Activated T-helper 1 cell treated with anti-CD3 and anti-CD28 coated beads, Interleukin-12 subunit alpha, Interleukin-12 subunit beta, Interleukin-2, Interleukin-4 antibody, amounts not matched to agents 30 ng/mL and 10 ng/mL and 1 ng/mL, durations not matched to agents 14 hours and 24 hours and 36 hours (primary cell): Measurements from ENCODE around the gene RHOB. TPM values are rescaled to one million over a fixed set of nuclear protein-coding genes. Genes with fewer than 3 reads are reported as not detected.
A peak's percentile ranks its signal among the peaks of the same experiment; 100 is the strongest.

ENCODE experiments used
- DNase-seq: peaks from one replicate; pipeline ENCODE4 v3.0.0; 2021; ENCODE audit warnings: low spot score
- H3K27ac Mint-ChIP-seq: one replicate; pipeline ENCODE4 v1.8.0; 2021; ENCODE audit warnings: mild to moderate bottlenecking, mixed read lengths
- H3K27me3 Mint-ChIP-seq: one replicate; pipeline ENCODE4 v1.8.0; 2022; ENCODE audit warnings: mild to moderate bottlenecking, moderate library complexity, mixed read lengths; ENCODE audit not compliant: insufficient read depth
- H3K36me3 Mint-ChIP-seq: one replicate; pipeline ENCODE4 v1.8.0; 2021; ENCODE audit warnings: low read depth, mixed read lengths
- H3K4me1 Mint-ChIP-seq: one replicate; pipeline ENCODE4 v1.8.0; 2021; ENCODE audit warnings: low read depth, mixed read lengths
- H3K4me3 Mint-ChIP-seq: one replicate; pipeline ENCODE4 v1.8.0; 2021; ENCODE audit warnings: mild to moderate bottlenecking, moderate library complexity, mixed read lengths
- H3K9me3 Mint-ChIP-seq: one replicate; pipeline ENCODE4 v1.8.0; 2021; ENCODE audit warnings: mixed read lengths
- intact Hi-C: fragments of 100-400 bp; cut with micrococcal nuclease; formaldehyde crosslinking; loops from one replicate; pipeline ENCODE4 v1.15.1; 2024
- total RNA-seq: library from RNA; stranded (reverse); gene quantifications from 2 replicates; pipeline ENCODE4 v1.2.3, GENCODE V29; 2022

The RHOB gene
- total RNA-seq, 1 donor from 2014 or later = 29.6 TPM

DNA sequence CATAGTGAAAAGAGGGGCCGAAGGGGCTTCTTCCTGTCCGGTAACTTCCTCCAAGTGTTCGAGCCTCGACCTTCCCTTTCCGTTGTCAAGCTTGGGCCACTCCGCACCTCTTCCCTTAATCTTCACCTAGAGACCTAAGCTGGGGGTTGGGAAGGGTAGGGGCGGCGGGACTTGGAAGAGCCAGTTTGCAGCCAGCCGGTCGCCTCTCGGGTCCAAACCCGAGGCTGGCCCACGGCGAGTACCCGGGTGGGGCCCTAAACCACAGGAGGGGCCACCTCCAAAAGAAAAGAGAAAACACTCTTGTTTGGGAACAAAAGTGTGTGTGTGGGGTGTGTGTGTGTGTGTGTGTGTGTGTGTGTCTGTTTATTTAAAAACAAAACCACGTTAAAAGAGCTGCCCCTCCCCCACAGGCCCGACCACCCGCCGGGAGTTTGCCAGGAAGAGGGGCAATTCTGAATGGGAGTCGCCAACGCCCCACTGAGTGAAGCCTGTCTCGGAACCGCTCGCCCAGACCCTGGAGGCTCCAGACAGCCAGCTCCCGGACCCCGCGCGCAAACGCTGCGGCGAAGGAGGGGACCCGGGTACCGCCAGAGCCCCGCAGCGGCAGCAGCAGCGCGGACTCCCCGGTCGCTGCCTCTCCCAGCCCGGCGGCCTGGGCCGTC lies 488 bp upstream of the RHOB start:
- Mint-ChIP-seq H3K27ac (no peak overlapping the region), H3K4me3 (peak overlapping the region; percentile 76), H3K36me3 (peaks cover 2% of the 10 kb centered on the region), H3K27me3 (peaks cover 62% of the 10 kb centered on the region), H3K4me1 (peaks cover 12% of the 10 kb centered on the region), H3K9me3 (no peaks in the 10 kb centered on the region)
- no peak for DNase-seq
- intact Hi-C loops = loop anchor here (2.0 to 10.0 kb wide), 6 partner anchors 16 to 1098 kb away; partner anchors contain the start of genes LDAH and TTC32

GRCh38 chr2:20447437-20448245 lies 767 bp downstream of the RHOB start:
- Mint-ChIP-seq H3K27ac (peak overlapping the region; percentile 58), H3K27me3 (peaks cover 66% of the 10 kb centered on the region), H3K9me3 (no peaks in the 10 kb centered on the region), H3K4me3 (peak overlapping the region; percentile 81), H3K36me3 (peaks cover 2% of the 10 kb centered on the region), H3K4me1 (peaks cover 12% of the 10 kb centered on the region)
- DNase-seq = no peak
- intact Hi-C loops = loop anchor here (1.0 to 10.0 kb wide), 11 partner anchors 10 to 1099 kb away; partner anchors contain the start of genes HS1BP3, LDAH, PUM2 and TTC32

DNA sequence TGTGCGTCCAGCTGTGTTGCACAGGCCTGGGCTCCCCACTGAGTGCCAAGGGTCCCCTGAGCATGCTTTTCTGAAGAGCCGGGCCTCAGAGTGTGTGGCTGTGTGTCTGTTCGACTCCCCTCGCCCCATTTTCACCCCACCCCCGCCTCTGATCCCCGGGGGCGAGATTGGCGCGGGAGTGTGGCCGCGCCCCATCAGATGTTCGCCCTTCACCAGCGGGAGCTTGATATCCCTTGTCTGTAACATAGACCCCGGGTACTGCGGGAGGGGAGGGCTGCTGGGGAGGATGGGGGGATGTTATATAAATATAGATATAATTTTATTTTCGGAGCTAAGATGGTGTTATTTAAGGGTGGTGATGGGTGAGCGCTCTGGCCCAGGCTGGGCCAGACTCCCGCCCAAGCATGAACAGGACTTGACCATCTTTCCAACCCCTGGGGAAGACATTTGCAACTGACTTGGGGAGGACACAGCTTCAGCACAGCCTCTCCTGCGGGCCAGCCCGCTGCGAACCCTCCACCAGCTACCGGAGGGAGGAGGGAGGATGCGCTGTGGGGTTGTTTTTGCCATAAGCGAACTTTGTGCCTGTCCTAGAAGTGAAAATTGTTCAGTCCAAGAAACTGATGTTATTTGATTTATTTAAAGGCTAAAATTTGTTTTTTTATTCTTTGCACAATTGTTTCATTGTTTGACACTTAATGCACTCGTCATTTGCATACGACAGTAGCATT lies 1.5 kb downstream of the RHOB start:
- Mint-ChIP-seq H3K27ac (no peak overlapping the region), H3K4me3 (peak overlapping the region; percentile 81), H3K9me3 (no peaks in the 10 kb centered on the region), H3K36me3 (peaks cover 2% of the 10 kb centered on the region), H3K4me1 (peaks cover 12% of the 10 kb centered on the region), H3K27me3 (peaks cover 64% of the 10 kb centered on the region)
- intact Hi-C loops = loop anchor here (5.0 to 10.0 kb wide), 4 partner anchors 36 to 546 kb away; partner anchors contain the start of genes LDAH and TTC32
- DNase-seq = no peak

DNA sequence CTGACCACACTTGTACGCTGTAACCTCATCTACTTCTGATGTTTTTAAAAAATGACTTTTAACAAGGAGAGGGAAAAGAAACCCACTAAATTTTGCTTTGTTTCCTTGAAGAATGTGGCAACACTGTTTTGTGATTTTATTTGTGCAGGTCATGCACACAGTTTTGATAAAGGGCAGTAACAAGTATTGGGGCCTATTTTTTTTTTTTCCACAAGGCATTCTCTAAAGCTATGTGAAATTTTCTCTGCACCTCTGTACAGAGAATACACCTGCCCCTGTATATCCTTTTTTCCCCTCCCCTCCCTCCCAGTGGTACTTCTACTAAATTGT lies 2.1 kb downstream of the RHOB start:
- Mint-ChIP-seq H3K36me3 (peaks cover 2% of the 10 kb centered on the region), H3K4me1 (peaks cover 12% of the 10 kb centered on the region), H3K4me3 (peak overlapping the region; percentile 39), H3K27me3 (peaks cover 59% of the 10 kb centered on the region), H3K9me3 (no peaks in the 10 kb centered on the region), H3K27ac (no peak overlapping the region)
- intact Hi-C loops = loop anchor here (5.0 to 10.0 kb wide), 4 partner anchors 37 to 547 kb away; partner anchors contain the start of genes LDAH and TTC32
- DNase-seq = no peak

GRCh38 chr2:20449501-20450200 lies 2.8 kb downstream of the RHOB start:
- intact Hi-C loops = loop anchor here (5.0 to 10.0 kb wide), 4 partner anchors 37 to 547 kb away; partner anchors contain the start of genes LDAH and TTC32
- Mint-ChIP-seq H3K4me1 (peaks cover 12% of the 10 kb centered on the region), H3K36me3 (peaks cover 2% of the 10 kb centered on the region), H3K27me3 (peaks cover 53% of the 10 kb centered on the region), H3K27ac (no peak overlapping the region), H3K9me3 (no peaks in the 10 kb centered on the region), H3K4me3 (peak overlapping the region; percentile 51)
- no peak for DNase-seq

DNA sequence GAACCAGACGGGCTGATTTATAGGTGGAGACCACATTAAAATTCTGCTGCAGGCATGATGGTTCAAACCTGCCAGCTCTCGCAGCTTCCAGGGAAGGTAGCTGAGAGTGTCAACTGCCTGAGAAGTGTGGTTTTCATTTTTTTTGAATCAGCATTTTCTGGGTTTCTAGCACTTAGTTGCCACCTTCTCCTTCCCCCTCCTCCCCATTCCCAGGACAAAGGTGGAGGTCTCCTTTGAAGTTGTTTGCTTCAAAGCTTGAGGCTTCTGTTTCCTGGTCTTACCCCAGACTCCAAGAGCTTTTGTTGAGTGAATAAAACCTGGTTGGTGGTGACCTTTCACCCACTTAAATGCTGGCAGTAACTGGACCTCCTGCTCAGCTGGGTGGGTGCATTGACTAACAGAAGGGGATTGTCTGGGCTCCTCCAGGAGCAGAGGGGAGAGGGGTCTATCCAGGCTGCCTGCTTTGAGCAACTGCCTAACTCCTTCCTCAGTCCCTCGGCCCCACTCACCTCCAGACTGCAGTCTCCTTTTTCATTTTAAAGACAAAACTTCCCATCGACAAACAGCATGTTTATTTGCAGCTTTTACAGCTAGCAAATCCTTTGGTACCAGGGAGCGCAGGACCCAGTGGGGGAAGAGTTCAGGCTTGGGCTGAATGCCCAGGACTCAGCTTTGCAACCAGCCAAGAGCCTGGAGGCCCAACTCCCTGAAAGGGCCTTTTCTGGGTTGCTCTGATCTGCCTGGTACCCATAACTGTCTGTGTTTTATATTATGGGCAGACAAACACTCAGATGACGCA lies 3.5 kb downstream of the RHOB start:
- peaks cover 47% of the 10 kb centered on the region for H3K27me3 Mint-ChIP-seq
- H3K27ac Mint-ChIP-seq = no peak overlapping the region
- H3K4me1 Mint-ChIP-seq = peaks cover 12% of the 10 kb centered on the region
- intact Hi-C loops = no loop called here
- no peak overlapping the region for H3K4me3 Mint-ChIP-seq
- H3K9me3 Mint-ChIP-seq = no peaks in the 10 kb centered on the region
- no peak for DNase-seq
- peaks cover 2% of the 10 kb centered on the region for H3K36me3 Mint-ChIP-seq

GRCh38 chr2:20451000-20451290 lies 4.1 kb downstream of the RHOB start:
- no peak for DNase-seq
- Mint-ChIP-seq H3K27ac (no peak overlapping the region), H3K9me3 (no peaks in the 10 kb centered on the region), H3K4me3 (no peak overlapping the region), H3K36me3 (peaks cover 2% of the 10 kb centered on the region), H3K4me1 (peaks cover 12% of the 10 kb centered on the region), H3K27me3 (peaks cover 44% of the 10 kb centered on the region)
- intact Hi-C loops = no loop called here

GRCh38 chr2:20451341-20451740 lies 4.5 kb downstream of the RHOB start:
- DNase-seq = no peak
- no peaks in the 10 kb centered on the region for H3K9me3 Mint-ChIP-seq
- peaks cover 40% of the 10 kb centered on the region for H3K27me3 Mint-ChIP-seq
- no peak overlapping the region for H3K4me3 Mint-ChIP-seq
- intact Hi-C loops = no loop called here
- peaks cover 2% of the 10 kb centered on the region for H3K36me3 Mint-ChIP-seq
- H3K4me1 Mint-ChIP-seq = peaks cover 12% of the 10 kb centered on the region
- no peak overlapping the region for H3K27ac Mint-ChIP-seq

- no peaks in the 10 kb centered on the region for H3K9me3 Mint-ChIP-seq
- no peak for DNase-seq
- H3K27ac Mint-ChIP-seq = no peak overlapping the region
- H3K36me3 Mint-ChIP-seq = peaks cover 2% of the 10 kb centered on the region
- peaks cover 18% of the 10 kb centered on the region for H3K4me1 Mint-ChIP-seq
- intact Hi-C loops = no loop called here
- H3K27me3 Mint-ChIP-seq = peaks cover 40% of the 10 kb centered on the region
- no peak overlapping the region for H3K4me3 Mint-ChIP-seq
Observed at GRCh38 chr2:20451761-20452499, 5.1 kb downstream of the RHOB start.

GRCh38 chr2:20452551-20452950 lies 5.7 kb downstream of the RHOB start:
- H3K36me3 Mint-ChIP-seq = peaks cover 2% of the 10 kb centered on the region
- peaks cover 22% of the 10 kb centered on the region for H3K4me1 Mint-ChIP-seq
- intact Hi-C loops = no loop called here
- no peak for DNase-seq
- no peaks in the 10 kb centered on the region for H3K9me3 Mint-ChIP-seq
- H3K4me3 Mint-ChIP-seq = no peak overlapping the region
- no peak overlapping the region for H3K27ac Mint-ChIP-seq
- peaks cover 38% of the 10 kb centered on the region for H3K27me3 Mint-ChIP-seq

- peaks cover 32% of the 10 kb centered on the region for H3K27me3 Mint-ChIP-seq
- no peak overlapping the region for H3K4me3 Mint-ChIP-seq
- peaks cover 19% of the 10 kb centered on the region for H3K4me1 Mint-ChIP-seq
- DNase-seq = no peak
- H3K27ac Mint-ChIP-seq = no peak overlapping the region
- intact Hi-C loops = no loop called here
- no peaks in the 10 kb centered on the region for H3K9me3 Mint-ChIP-seq
- H3K36me3 Mint-ChIP-seq = peaks cover 2% of the 10 kb centered on the region
Observed at GRCh38 chr2:20453087-20453486, 6.2 kb downstream of the RHOB start.
